CD4-positive, CD25-positive, alpha-beta regulatory T cell (primary cell): Measurements from ENCODE around the gene ANK3. TPM values are rescaled to one million over a fixed set of nuclear protein-coding genes. Genes with fewer than 3 reads are reported as not detected.

Experiments used
- ATAC-seq, 2 donors: fragments of 150-1000 bp; cut with Tn5 transposase; one replicate each; pipeline ENCODE4 v1.10.0; 2021; ENCODE audit warnings: low read depth in 2 of 2, moderate number of reproducible peaks in 2 of 2, moderate library complexity in 1 of 2
- DNase-seq, 3 donors: peaks; one replicate each; pipeline versions ENCODE4 v3.0.0 to v3.0.0-alpha.2; 2012 to 2022; ENCODE audit warnings: mixed read lengths in 1 of 3
- H3K27ac ChIP-seq: one replicate; pipeline ENCODE4 v1.7.0; 2013; ENCODE audit warnings: mild to moderate bottlenecking, low read length; ENCODE audit not compliant: insufficient read depth, poor library complexity, severe bottlenecking
- H3K27me3 ChIP-seq: one replicate; pipeline ENCODE4 v1.7.0; 2013; ENCODE audit warnings: low read length; ENCODE audit not compliant: control insufficient read depth, insufficient read depth
- H3K36me3 ChIP-seq: one replicate; pipeline ENCODE4 v1.7.0; 2013; ENCODE audit warnings: mild to moderate bottlenecking, low read length, moderate library complexity; ENCODE audit not compliant: control insufficient read depth, insufficient read depth
- H3K4me1 ChIP-seq: 2 replicates; pipeline ENCODE4 v1.7.0; 2013; ENCODE audit warnings: mild to moderate bottlenecking, low read length; ENCODE audit not compliant: insufficient read depth, control insufficient read depth, poor library complexity, severe bottlenecking
- H3K4me3 ChIP-seq: one replicate; pipeline ENCODE4 v1.7.0; 2013; ENCODE audit warnings: low read depth, mild to moderate bottlenecking, low read length, moderate library complexity
- H3K9me3 ChIP-seq, 2 experiments: 1 replicate in 1 of 2; 2 replicates in 1 of 2; pipeline ENCODE4 v1.7.0; 2013; ENCODE audit warnings: low read length in 2 of 2, mild to moderate bottlenecking in 1 of 2, moderate library complexity in 1 of 2; ENCODE audit not compliant: control insufficient read depth in 2 of 2
- H3K27ac Mint-ChIP-seq, 3 donors: one replicate each; pipeline ENCODE4 v1.8.0; 2020 to 2022; ENCODE audit warnings: mild to moderate bottlenecking in 3 of 3, mixed read lengths in 3 of 3, moderate library complexity in 2 of 3
- H3K27me3 Mint-ChIP-seq: one replicate; pipeline ENCODE4 v1.8.0; 2022; ENCODE audit warnings: mild to moderate bottlenecking, mixed read lengths
- H3K36me3 Mint-ChIP-seq: one replicate; pipeline ENCODE4 v1.8.0; 2020; ENCODE audit warnings: mixed read lengths
- H3K4me1 Mint-ChIP-seq, 4 donors: one replicate each; pipeline ENCODE4 v1.8.0; 2020 to 2022; ENCODE audit warnings: mixed read lengths in 4 of 4, mild to moderate bottlenecking in 1 of 4
- H3K4me3 Mint-ChIP-seq, 4 donors: one replicate each; pipeline ENCODE4 v1.8.0; 2020 to 2022; ENCODE audit warnings: mild to moderate bottlenecking in 4 of 4, mixed read lengths in 4 of 4, moderate library complexity in 3 of 4
- H3K9me3 Mint-ChIP-seq, 7 donors: one replicate each; pipeline ENCODE4 v1.8.0; 2020 to 2022; ENCODE audit warnings: mixed read lengths in 7 of 7, mild to moderate bottlenecking in 3 of 7, moderate library complexity in 2 of 7
- polyA plus RNA-seq, 4 donors: library from polyadenylated mRNA; unstranded; fragments of 300-500 nt; fragmentation: Illumina TruSeq; gene quantifications; one replicate each; pipeline ENCODE4 v1.2.3, GENCODE V29; 2021
- total RNA-seq: library from RNA; stranded (reverse); gene quantifications from one replicate; pipeline ENCODE4 v1.2.3, GENCODE V29; 2022

Gene ANK3
- total and polyA plus RNA-seq, 5 donors from 2014 or later, result 1.8 to 32.6 (median 3.1) TPM

GRCh38 chr10:60188548-60188947 is 201.1 kb downstream of the ANK3 start:
- H3K9me3 ChIP-seq, result no peaks in the 10 kb centered on the region
- H3K36me3 ChIP-seq, result no peaks in the 10 kb centered on the region
- no peak for ATAC-seq
- Mint-ChIP-seq H3K4me3 (no peak overlapping the region), H3K36me3 (no peaks in the 10 kb centered on the region), H3K27ac (no peak overlapping the region), H3K9me3 (peaks cover 0 to 2% (median 0%) of the 10 kb centered on the region in 7 donors), H3K4me1 (no peaks in the 10 kb centered on the region), H3K27me3 (peaks cover 4% of the 10 kb centered on the region)
- DNase-seq, result no peak
- no peak overlapping the region for H3K27ac ChIP-seq
- H3K4me3 ChIP-seq, result no peak overlapping the region
- no peaks in the 10 kb centered on the region for H3K27me3 ChIP-seq
- H3K4me1 ChIP-seq, result no peaks in the 10 kb centered on the region

GRCh38 chr10:60187691-60188090 is 202.0 kb downstream of the ANK3 start:
- peaks cover 0 to 2% (median 0%) of the 10 kb centered on the region in 7 donors for H3K9me3 Mint-ChIP-seq
- no peak overlapping the region for H3K27ac Mint-ChIP-seq
- no peak overlapping the region for H3K4me3 Mint-ChIP-seq
- H3K4me3 ChIP-seq, result no peak overlapping the region
- no peak for DNase-seq
- H3K4me1 Mint-ChIP-seq, result no peaks in the 10 kb centered on the region
- no peaks in the 10 kb centered on the region for H3K36me3 ChIP-seq
- H3K36me3 Mint-ChIP-seq, result no peaks in the 10 kb centered on the region
- no peaks in the 10 kb centered on the region for H3K4me1 ChIP-seq
- H3K27me3 Mint-ChIP-seq, result peaks cover 4% of the 10 kb centered on the region
- H3K27ac ChIP-seq, result no peak overlapping the region
- no peak for ATAC-seq
- H3K27me3 ChIP-seq, result no peaks in the 10 kb centered on the region
- H3K9me3 ChIP-seq, result no peaks in the 10 kb centered on the region

GRCh38 chr10:60186315-60187071 is 203.2 kb downstream of the ANK3 start:
- H3K9me3 ChIP-seq, result no peaks in the 10 kb centered on the region
- H3K27ac ChIP-seq, result no peak overlapping the region
- no peak for ATAC-seq
- Mint-ChIP-seq H3K27ac (no peak overlapping the region), H3K36me3 (no peaks in the 10 kb centered on the region), H3K4me1 (no peaks in the 10 kb centered on the region), H3K9me3 (peaks cover 0 to 2% (median 0%) of the 10 kb centered on the region in 7 donors), H3K4me3 (no peak overlapping the region), H3K27me3 (peaks cover 4% of the 10 kb centered on the region)
- H3K4me3 ChIP-seq, result no peak overlapping the region
- no peaks in the 10 kb centered on the region for H3K27me3 ChIP-seq
- no peaks in the 10 kb centered on the region for H3K4me1 ChIP-seq
- H3K36me3 ChIP-seq, result no peaks in the 10 kb centered on the region
- DNase-seq, result no peak

- H3K9me3 ChIP-seq, result no peaks in the 10 kb centered on the region
- H3K36me3 ChIP-seq, result no peaks in the 10 kb centered on the region
- ATAC-seq (no peak), DNase-seq (no peak)
- H3K9me3 Mint-ChIP-seq, result peaks cover 0 to 2% (median 0%) of the 10 kb centered on the region in 7 donors
- H3K4me3 Mint-ChIP-seq, result no peak overlapping the region
- no peak overlapping the region for H3K27ac ChIP-seq
- H3K27me3 Mint-ChIP-seq, result peaks cover 4% of the 10 kb centered on the region
- no peaks in the 10 kb centered on the region for H3K27me3 ChIP-seq
- H3K27ac Mint-ChIP-seq, result no peak overlapping the region
- H3K4me3 ChIP-seq, result no peak overlapping the region
- no peaks in the 10 kb centered on the region for H3K4me1 ChIP-seq
- no peaks in the 10 kb centered on the region for H3K4me1 Mint-ChIP-seq
- H3K36me3 Mint-ChIP-seq, result no peaks in the 10 kb centered on the region
These were observed 204.3 kb downstream of the ANK3 start for GRCh38 chr10:60185421-60185820.

GRCh38 chr10:60182691-60183090 is 207.0 kb downstream of the ANK3 start:
- H3K4me3 Mint-ChIP-seq, result no peak overlapping the region
- no peaks in the 10 kb centered on the region for H3K36me3 Mint-ChIP-seq
- H3K9me3 ChIP-seq, result no peaks in the 10 kb centered on the region
- ATAC-seq (no peak), DNase-seq (no peak)
- H3K27ac ChIP-seq, result no peak overlapping the region
- H3K4me3 ChIP-seq, result no peak overlapping the region
- H3K36me3 ChIP-seq, result no peaks in the 10 kb centered on the region
- no peak overlapping the region for H3K27ac Mint-ChIP-seq
- H3K9me3 Mint-ChIP-seq, result peaks cover 0 to 2% (median 0%) of the 10 kb centered on the region in 7 donors
- H3K27me3 ChIP-seq, result no peaks in the 10 kb centered on the region
- H3K27me3 Mint-ChIP-seq, result peaks cover 4% of the 10 kb centered on the region
- no peaks in the 10 kb centered on the region for H3K4me1 Mint-ChIP-seq
- no peaks in the 10 kb centered on the region for H3K4me1 ChIP-seq

GRCh38 chr10:60176925-60177324 is 212.8 kb downstream of the ANK3 start:
- Histone ChIP-seq H3K27ac (no peak overlapping the region), H3K9me3 (no peaks in the 10 kb centered on the region), H3K27me3 (no peaks in the 10 kb centered on the region), H3K4me1 (no peaks in the 10 kb centered on the region), H3K4me3 (no peak overlapping the region), H3K36me3 (no peaks in the 10 kb centered on the region)
- no peaks in the 10 kb centered on the region for H3K36me3 Mint-ChIP-seq
- DNase-seq (no peak), ATAC-seq (no peak)
- no peaks in the 10 kb centered on the region for H3K4me1 Mint-ChIP-seq
- no peak overlapping the region for H3K4me3 Mint-ChIP-seq
- no peak overlapping the region for H3K27ac Mint-ChIP-seq
- H3K9me3 Mint-ChIP-seq, result no peaks in the 10 kb centered on the region
- H3K27me3 Mint-ChIP-seq, result no peaks in the 10 kb centered on the region

- H3K9me3 Mint-ChIP-seq, result no peaks in the 10 kb centered on the region
- DNase-seq (no peak), ATAC-seq (no peak)
- no peak overlapping the region for H3K4me3 ChIP-seq
- no peak overlapping the region for H3K27ac ChIP-seq
- H3K27me3 Mint-ChIP-seq, result no peaks in the 10 kb centered on the region
- no peaks in the 10 kb centered on the region for H3K36me3 Mint-ChIP-seq
- H3K36me3 ChIP-seq, result no peaks in the 10 kb centered on the region
- H3K4me1 Mint-ChIP-seq, result no peaks in the 10 kb centered on the region
- H3K27ac Mint-ChIP-seq, result no peak overlapping the region
- no peaks in the 10 kb centered on the region for H3K4me1 ChIP-seq
- no peak overlapping the region for H3K4me3 Mint-ChIP-seq
- no peaks in the 10 kb centered on the region for H3K9me3 ChIP-seq
- H3K27me3 ChIP-seq, result no peaks in the 10 kb centered on the region
These were observed 214.2 kb downstream of the ANK3 start for GRCh38 chr10:60175441-60175971.
